ENCODE data around the gene RBM34. TPM values are rescaled to one million over a fixed set of nuclear protein-coding genes. Genes with fewer than 3 reads are reported as not detected.

RBM34 gene
- total and polyA plus RNA-seq, 10 of the 15 experiments (the other 5 are each of a cell fraction or from before 2014, with no cell fraction given), result 46.4 to 132 (median 109) TPM

- TF ChIP-seq SKIL (IDR thresholded peaks at IDR 0.05; ENCODE audit: low read depth, poor library complexity, severe bottlenecking) (no peak), ZNF217 (IDR thresholded peaks at IDR 0.05) (no peak), CTCF (IDR thresholded peaks at IDR 0.05 in 2 of 3, conservative IDR thresholded peaks at IDR 0.05 in 1 of 3; ENCODE audit: control insufficient read depth in 2 of 3, extremely low read depth in 1 of 3, insufficient read depth in 1 of 3, low read depth in 3 of 3, low read length in 3 of 3) (no peak), RUNX3 (IDR thresholded peaks at IDR 0.05; ENCODE audit: low read length) (peak; percentile 52), RAD21 (IDR thresholded peaks at IDR 0.05; ENCODE audit: insufficient read depth, low read depth, low read length) (no peak)
- DNase-seq (ENCODE audit: low read depth, low spot score), result no peak
- Histone ChIP-seq H3K36me3 (ENCODE audit: control insufficient read depth in 2 of 2, insufficient read depth in 2 of 2, low read length in 1 of 2) (peaks cover 0 to 2% of the 10 kb centered on the region in 2 experiments), H3K4me3 (no peak overlapping the region), H3K4me1 (ENCODE audit: control insufficient read depth, insufficient read depth, low read length) (no peaks in the 10 kb centered on the region), H3K9ac (ENCODE audit: control insufficient read depth, insufficient read depth, low read length) (no peak overlapping the region), H4K20me1 (ENCODE audit: control insufficient read depth, insufficient read depth) (no peaks in the 10 kb centered on the region), H3K4me2 (ENCODE audit: control insufficient read depth, insufficient read depth) (no peak overlapping the region), H3K79me2 (ENCODE audit: control insufficient read depth, insufficient read depth, low read length) (no peaks in the 10 kb centered on the region), H2AFZ (ENCODE audit: control insufficient read depth, low read depth, low read length) (no peak overlapping the region), H3K27me3 (replicated peaks in 1 of 2; ENCODE audit: control insufficient read depth in 2 of 2, insufficient read depth in 2 of 2, low read length in 1 of 2) (no peaks in the 10 kb centered on the region), H3K27ac (ENCODE audit: control insufficient read depth, insufficient read depth) (no peak overlapping the region), H3K9me3 (replicated peaks; ENCODE audit: control insufficient read depth, insufficient read depth, low read length) (no peaks in the 10 kb centered on the region)
- ChIA-PET SMC1A (ENCODE audit: uncharacterized antibody, unreplicated experiment) (no interaction called here), RAD21 (ENCODE audit: unreplicated experiment) (no interaction called here), CTCF (interaction anchor here (0.6 kb wide), 2 partner anchors 45 to 209 kb away, joined by 3 read pairs; no protein-coding TSS in a partner anchor), POLR2A (interaction anchor here (0.5 kb wide), 1 partner anchor 149 kb away, joined by 3 read pairs; no protein-coding TSS in a partner anchor)
- BruUV-seq (replicated peaks), result no TSS peak
- no peak for FAIRE-seq
- ATAC-seq, result peak; percentile 21; the same call in 2 of the 3 replicates
- in situ Hi-C loops (cut with MboI) (no loop called here), intact Hi-C loops (cut with micrococcal nuclease; ENCODE audit: unreplicated experiment) (no loop called here)
- WGBS (ENCODE audit: insufficient coverage, insufficient replicate concordance, low lambda C conversion rate, missing lambda C conversion rate), result 24% methylated on average over 2 of the region's 2 CpGs
Observed at GRCh38 chr1:235207209-235207565, 46.1 kb upstream of the RBM34 start.

All from GM12878 (cell line).